Liver (tissue), 9 donors: ENCODE measurements around the gene CPN1. TPM values are rescaled to one million over a fixed set of nuclear protein-coding genes. Genes with fewer than 3 reads are reported as not detected.
"Not testable (repeated sequence)": the region's sequence is repeated elsewhere in the genome, so short reads cannot be mapped to it uniquely, and the experiment has no call there.

Source experiments
- DNase-seq: peaks from one replicate; pipeline ENCODE4 v3.0.0-alpha.2; 2017; ENCODE audit warnings: low spot score
- H3K27ac ChIP-seq, 2 donors: one replicate each; pipeline ENCODE4 v1.7.0; 2013; ENCODE audit warnings: inconsistent platforms in 2 of 2, low read length in 2 of 2, control low read depth in 1 of 2, low read depth in 1 of 2, mild to moderate bottlenecking in 1 of 2
- H3K27me3 ChIP-seq, 4 donors: one replicate each; pipeline versions ENCODE4 v1.6.1 to v1.7.0; 2013; ENCODE audit warnings: low read length in 3 of 4, inconsistent platforms in 1 of 4, mild to moderate bottlenecking in 1 of 4, moderate library complexity in 1 of 4; ENCODE audit not compliant: control insufficient read depth in 4 of 4, insufficient read depth in 4 of 4
- H3K36me3 ChIP-seq, 4 donors: one replicate each; pipeline versions ENCODE4 v1.6.1 to v1.7.0; 2013; ENCODE audit warnings: low read length in 3 of 4, mild to moderate bottlenecking in 3 of 4, low read depth in 1 of 4, moderate library complexity in 1 of 4; ENCODE audit not compliant: control insufficient read depth in 4 of 4, insufficient read depth in 3 of 4
- H3K4me1 ChIP-seq, 4 donors: one replicate each; pipeline versions ENCODE4 v1.6.1 to v1.7.0; 2013; ENCODE audit warnings: low read length in 3 of 4, mild to moderate bottlenecking in 3 of 4, moderate library complexity in 1 of 4; ENCODE audit not compliant: control insufficient read depth in 4 of 4, insufficient read depth in 4 of 4
- H3K4me3 ChIP-seq, 3 donors: one replicate each; pipeline versions ENCODE4 v1.6.1 to v1.7.0; 2013; ENCODE audit warnings: low read length in 3 of 3, control low read depth in 1 of 3, low read depth in 1 of 3, mild to moderate bottlenecking in 1 of 3
- H3K9ac ChIP-seq, 2 donors: one replicate each; pipeline ENCODE4 v1.7.0; 2013; ENCODE audit warnings: low read length in 2 of 2, mild to moderate bottlenecking in 2 of 2, moderate library complexity in 2 of 2, control low read depth in 1 of 2, low read depth in 1 of 2
- H3K9me3 ChIP-seq, 4 donors: one replicate each; pipeline versions ENCODE4 v1.6.1 to v1.7.0; 2013; ENCODE audit warnings: low read length in 3 of 4; ENCODE audit not compliant: control insufficient read depth in 4 of 4
- EGR1 ChIP-seq, 2 donors: IDR thresholded peaks; 2 replicates each; pipeline ENCODE4 v1.6.1; 2016 to 2018; ENCODE audit warnings: antibody characterized with exemption in 2 of 2, low read depth in 2 of 2
- FOXA1 ChIP-seq: IDR thresholded peaks from 2 replicates; pipeline ENCODE4 v1.6.1; 2016; ENCODE audit warnings: antibody characterized with exemption
- FOXA2 ChIP-seq: IDR thresholded peaks from 2 replicates; pipeline ENCODE4 v1.6.1; 2016; ENCODE audit warnings: antibody characterized with exemption
- GABPA ChIP-seq, 2 donors: IDR thresholded peaks in 1 of 2; conservative IDR thresholded peaks in 1 of 2; 2 replicates each; pipeline ENCODE4 v1.6.1; 2016; ENCODE audit warnings: antibody characterized with exemption in 2 of 2, mild to moderate bottlenecking in 1 of 2, moderate library complexity in 1 of 2
- HNF4A ChIP-seq, 2 donors: conservative IDR thresholded peaks; 2 replicates each; pipeline ENCODE4 v1.6.1; 2016; ENCODE audit warnings: antibody characterized with exemption in 2 of 2, mild to moderate bottlenecking in 2 of 2
- HNF4G ChIP-seq: IDR thresholded peaks from 2 replicates; pipeline ENCODE4 v1.6.1; 2016; ENCODE audit warnings: antibody characterized with exemption
- JUND ChIP-seq, 2 donors: IDR thresholded peaks; 2 replicates each; pipeline ENCODE4 v1.6.1; 2016; ENCODE audit warnings: antibody characterized with exemption in 2 of 2
- NR2F2 ChIP-seq: IDR thresholded peaks from 2 replicates; pipeline ENCODE4 v1.6.1; 2016; ENCODE audit warnings: antibody characterized with exemption
- RAD21 ChIP-seq, 2 donors: IDR thresholded peaks; 2 replicates each; pipeline ENCODE4 v1.6.1; 2016; ENCODE audit warnings: antibody characterized with exemption in 2 of 2, mild to moderate bottlenecking in 2 of 2
- RXRA ChIP-seq, 2 donors: IDR thresholded peaks; 2 replicates each; pipeline ENCODE4 v1.6.1; 2017 to 2018; ENCODE audit warnings: antibody characterized with exemption in 2 of 2, mild to moderate bottlenecking in 1 of 2
- SP1 ChIP-seq: IDR thresholded peaks from 2 replicates; pipeline ENCODE4 v1.6.1; 2018; ENCODE audit warnings: antibody characterized with exemption, mild to moderate bottlenecking
- TAF1 ChIP-seq: conservative IDR thresholded peaks from 2 replicates; pipeline ENCODE4 v1.6.1; 2016; ENCODE audit warnings: antibody characterized with exemption, mild to moderate bottlenecking
- YY1 ChIP-seq: IDR thresholded peaks from 2 replicates; pipeline ENCODE4 v1.6.1; 2016; ENCODE audit warnings: antibody characterized with exemption, mild to moderate bottlenecking
- WGBS: extraction: QIAGEN DNeasy Blood & Tissue Kit; methylation state at CpG from one replicate; pipeline ENCODE4 v1.1.7; 2013; 5-methylcytosine and 5-hydroxymethylcytosine counted together
- polyA plus RNA-seq, 2 donors: library from polyadenylated mRNA; stranded (reverse) in 1 of 2; unstranded in 1 of 2; fragments of 200-250 nt in 1 of 2; fragments of >200 nt in 1 of 2; fragmentation: Nextera tagmentation in 1 of 2; extraction: Ambion mirVana in 1 of 2; gene quantifications; one replicate each; pipeline versions ENCODE4 v1.2.1 to v1.2.3, GENCODE V29; 2013 to 2015
- total RNA-seq, 2 donors: library from RNA; depleted of rRNA; stranded (reverse); fragments of >200 nt; gene quantifications; one replicate each; pipeline ENCODE4 v1.2.3, GENCODE V29; 2014
- TF ChIP-seq, protein P1 (sequence below): IDR thresholded peaks from 2 replicates; pipeline ENCODE4 v1.6.1; 2016; ENCODE audit warnings: antibody characterized with exemption
- TF ChIP-seq, protein P2 (sequence below): IDR thresholded peaks from 2 replicates; pipeline ENCODE4 v1.6.1; 2016; ENCODE audit warnings: antibody characterized with exemption, mild to moderate bottlenecking
- TF ChIP-seq, protein P3 (sequence below): IDR thresholded peaks from 2 replicates; pipeline ENCODE4 v1.6.1; 2016; ENCODE audit warnings: antibody characterized with exemption
- TF ChIP-seq, protein P4 (sequence below): fragments of 150-350 bp; IDR thresholded peaks from 2 replicates; pipeline ENCODE4 v1.5.1; 2017; ENCODE audit warnings: improper control_type of control experiment, low read depth, low read length; ENCODE audit not compliant: missing input control
- TF ChIP-seq, protein P5 (sequence below): IDR thresholded peaks from 2 replicates; pipeline ENCODE4 v1.6.1; 2016; ENCODE audit warnings: antibody characterized with exemption
- donor health status: healthy.
- donor health status: healthy.
- donor health status: healthy.
- donor health status: healthy.
- donor health status: healthy.

Gene CPN1
- total and polyA plus RNA-seq, 4 donors: 30.4 to 119 (median 96.8) TPM

DNA sequence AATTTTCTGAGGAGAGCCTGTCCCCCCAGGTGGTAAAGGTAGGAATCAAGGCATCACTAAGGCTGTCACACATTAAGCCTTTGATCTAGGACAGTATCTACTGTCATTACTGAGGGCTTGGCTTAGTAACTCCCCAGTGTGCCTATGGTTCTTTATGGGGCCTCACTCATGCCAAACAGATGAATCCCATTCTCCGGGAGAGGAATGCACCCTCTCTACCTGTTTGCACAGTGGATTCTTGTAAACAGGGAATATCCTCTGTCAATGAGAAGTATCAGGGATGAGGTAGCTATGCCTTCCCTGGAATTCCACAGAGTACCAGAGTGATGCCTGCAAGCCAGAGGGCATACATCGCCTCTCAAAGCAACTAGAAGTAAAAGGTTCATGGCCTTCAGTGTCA lies 3.9 kb upstream of the CPN1 start:
- Histone ChIP-seq H3K27me3 (no peaks in the 10 kb centered on the region), H3K27ac (no peak overlapping the region), H3K9me3 (no peaks in the 10 kb centered on the region), H3K4me3 (no peak overlapping the region), H3K36me3 (no peaks in the 10 kb centered on the region), H3K4me1 (peaks cover 0 to 7% (median 2%) of the 10 kb centered on the region in 4 donors), H3K9ac (no peak overlapping the region)
- WGBS: 61% methylated on average over 2 of the region's 2 CpGs
- no peak for TF ChIP-seq YY1
- TF ChIP-seq TAF1: no peak
- TF ChIP-seq GABPA (IDR thresholded peaks at IDR 0.05 in 1 of 2, conservative IDR thresholded peaks at IDR 0.05 in 1 of 2): no peak
- TF ChIP-seq, protein P1, sequence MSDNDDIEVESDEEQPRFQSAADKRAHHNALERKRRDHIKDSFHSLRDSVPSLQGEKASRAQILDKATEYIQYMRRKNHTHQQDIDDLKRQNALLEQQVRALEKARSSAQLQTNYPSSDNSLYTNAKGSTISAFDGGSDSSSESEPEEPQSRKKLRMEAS: no peak
- TF ChIP-seq HNF4A (conservative IDR thresholded peaks at IDR 0.05): no peak
- TF ChIP-seq, protein P2, sequence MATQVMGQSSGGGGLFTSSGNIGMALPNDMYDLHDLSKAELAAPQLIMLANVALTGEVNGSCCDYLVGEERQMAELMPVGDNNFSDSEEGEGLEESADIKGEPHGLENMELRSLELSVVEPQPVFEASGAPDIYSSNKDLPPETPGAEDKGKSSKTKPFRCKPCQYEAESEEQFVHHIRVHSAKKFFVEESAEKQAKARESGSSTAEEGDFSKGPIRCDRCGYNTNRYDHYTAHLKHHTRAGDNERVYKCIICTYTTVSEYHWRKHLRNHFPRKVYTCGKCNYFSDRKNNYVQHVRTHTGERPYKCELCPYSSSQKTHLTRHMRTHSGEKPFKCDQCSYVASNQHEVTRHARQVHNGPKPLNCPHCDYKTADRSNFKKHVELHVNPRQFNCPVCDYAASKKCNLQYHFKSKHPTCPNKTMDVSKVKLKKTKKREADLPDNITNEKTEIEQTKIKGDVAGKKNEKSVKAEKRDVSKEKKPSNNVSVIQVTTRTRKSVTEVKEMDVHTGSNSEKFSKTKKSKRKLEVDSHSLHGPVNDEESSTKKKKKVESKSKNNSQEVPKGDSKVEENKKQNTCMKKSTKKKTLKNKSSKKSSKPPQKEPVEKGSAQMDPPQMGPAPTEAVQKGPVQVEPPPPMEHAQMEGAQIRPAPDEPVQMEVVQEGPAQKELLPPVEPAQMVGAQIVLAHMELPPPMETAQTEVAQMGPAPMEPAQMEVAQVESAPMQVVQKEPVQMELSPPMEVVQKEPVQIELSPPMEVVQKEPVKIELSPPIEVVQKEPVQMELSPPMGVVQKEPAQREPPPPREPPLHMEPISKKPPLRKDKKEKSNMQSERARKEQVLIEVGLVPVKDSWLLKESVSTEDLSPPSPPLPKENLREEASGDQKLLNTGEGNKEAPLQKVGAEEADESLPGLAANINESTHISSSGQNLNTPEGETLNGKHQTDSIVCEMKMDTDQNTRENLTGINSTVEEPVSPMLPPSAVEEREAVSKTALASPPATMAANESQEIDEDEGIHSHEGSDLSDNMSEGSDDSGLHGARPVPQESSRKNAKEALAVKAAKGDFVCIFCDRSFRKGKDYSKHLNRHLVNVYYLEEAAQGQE: no peak
- no peak for TF ChIP-seq FOXA1
- TF ChIP-seq JUND (IDR thresholded peaks at IDR 0.05): no peak
- no peak for TF ChIP-seq RAD21 (IDR thresholded peaks at IDR 0.05)
- TF ChIP-seq, protein P3, sequence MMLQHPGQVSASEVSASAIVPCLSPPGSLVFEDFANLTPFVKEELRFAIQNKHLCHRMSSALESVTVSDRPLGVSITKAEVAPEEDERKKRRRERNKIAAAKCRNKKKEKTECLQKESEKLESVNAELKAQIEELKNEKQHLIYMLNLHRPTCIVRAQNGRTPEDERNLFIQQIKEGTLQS: no peak
- TF ChIP-seq SP1: no peak
- no peak for TF ChIP-seq HNF4G
- TF ChIP-seq, protein P4, sequence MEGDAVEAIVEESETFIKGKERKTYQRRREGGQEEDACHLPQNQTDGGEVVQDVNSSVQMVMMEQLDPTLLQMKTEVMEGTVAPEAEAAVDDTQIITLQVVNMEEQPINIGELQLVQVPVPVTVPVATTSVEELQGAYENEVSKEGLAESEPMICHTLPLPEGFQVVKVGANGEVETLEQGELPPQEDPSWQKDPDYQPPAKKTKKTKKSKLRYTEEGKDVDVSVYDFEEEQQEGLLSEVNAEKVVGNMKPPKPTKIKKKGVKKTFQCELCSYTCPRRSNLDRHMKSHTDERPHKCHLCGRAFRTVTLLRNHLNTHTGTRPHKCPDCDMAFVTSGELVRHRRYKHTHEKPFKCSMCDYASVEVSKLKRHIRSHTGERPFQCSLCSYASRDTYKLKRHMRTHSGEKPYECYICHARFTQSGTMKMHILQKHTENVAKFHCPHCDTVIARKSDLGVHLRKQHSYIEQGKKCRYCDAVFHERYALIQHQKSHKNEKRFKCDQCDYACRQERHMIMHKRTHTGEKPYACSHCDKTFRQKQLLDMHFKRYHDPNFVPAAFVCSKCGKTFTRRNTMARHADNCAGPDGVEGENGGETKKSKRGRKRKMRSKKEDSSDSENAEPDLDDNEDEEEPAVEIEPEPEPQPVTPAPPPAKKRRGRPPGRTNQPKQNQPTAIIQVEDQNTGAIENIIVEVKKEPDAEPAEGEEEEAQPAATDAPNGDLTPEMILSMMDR: no peak
- no peak for DNase-seq

DNA sequence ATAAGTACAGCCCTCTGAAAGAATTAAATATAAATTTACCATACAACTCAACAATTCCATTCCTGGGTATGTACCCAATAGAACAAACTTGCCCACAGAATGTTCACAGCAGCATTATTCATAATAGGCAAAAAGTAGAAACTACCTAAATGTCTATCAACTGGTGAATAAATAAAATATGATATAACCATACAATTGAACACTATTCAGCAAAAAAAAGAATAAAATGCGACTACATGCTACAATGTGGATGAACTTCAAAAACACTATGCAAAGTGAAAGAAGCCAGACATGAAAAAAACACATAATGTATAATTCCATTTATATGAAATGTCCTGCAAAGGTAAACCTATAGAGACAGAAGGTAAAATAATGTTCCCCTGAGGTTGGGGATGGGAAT lies 2.0 kb upstream of the CPN1 start:
- no peak overlapping the region for H3K27ac ChIP-seq
- no peaks in the 10 kb centered on the region for H3K9me3 ChIP-seq
- WGBS: 94% methylated on average over 1 of the region's 1 CpG
- H3K36me3 ChIP-seq: peaks cover 0 to 4% (median 2%) of the 10 kb centered on the region in 4 donors
- DNase-seq: no peak
- H3K4me3 ChIP-seq: no peak overlapping the region
- H3K4me1 ChIP-seq: peaks cover 4 to 18% (median 5%) of the 10 kb centered on the region in 4 donors
- no peak overlapping the region for H3K9ac ChIP-seq
- TF ChIP-seq FOXA2 (no peak), EGR1 (IDR thresholded peaks at IDR 0.05; ENCODE audit: low read depth in 2 of 2) (no peak), NR2F2 (no peak), HNF4A (conservative IDR thresholded peaks at IDR 0.05) (no peak), FOXA1 (no peak), RAD21 (IDR thresholded peaks at IDR 0.05) (no peak), GABPA (IDR thresholded peaks at IDR 0.05 in 1 of 2, conservative IDR thresholded peaks at IDR 0.05 in 1 of 2) (no peak), TAF1 (no peak), RXRA (IDR thresholded peaks at IDR 0.05) (no peak)
- TF ChIP-seq, protein P4: no peak
- TF ChIP-seq, protein P3: no peak
- TF ChIP-seq, protein P1: no peak
- TF ChIP-seq, protein P5, sequence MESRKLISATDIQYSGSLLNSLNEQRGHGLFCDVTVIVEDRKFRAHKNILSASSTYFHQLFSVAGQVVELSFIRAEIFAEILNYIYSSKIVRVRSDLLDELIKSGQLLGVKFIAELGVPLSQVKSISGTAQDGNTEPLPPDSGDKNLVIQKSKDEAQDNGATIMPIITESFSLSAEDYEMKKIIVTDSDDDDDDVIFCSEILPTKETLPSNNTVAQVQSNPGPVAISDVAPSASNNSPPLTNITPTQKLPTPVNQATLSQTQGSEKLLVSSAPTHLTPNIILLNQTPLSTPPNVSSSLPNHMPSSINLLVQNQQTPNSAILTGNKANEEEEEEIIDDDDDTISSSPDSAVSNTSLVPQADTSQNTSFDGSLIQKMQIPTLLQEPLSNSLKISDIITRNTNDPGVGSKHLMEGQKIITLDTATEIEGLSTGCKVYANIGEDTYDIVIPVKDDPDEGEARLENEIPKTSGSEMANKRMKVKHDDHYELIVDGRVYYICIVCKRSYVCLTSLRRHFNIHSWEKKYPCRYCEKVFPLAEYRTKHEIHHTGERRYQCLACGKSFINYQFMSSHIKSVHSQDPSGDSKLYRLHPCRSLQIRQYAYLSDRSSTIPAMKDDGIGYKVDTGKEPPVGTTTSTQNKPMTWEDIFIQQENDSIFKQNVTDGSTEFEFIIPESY: no peak
- H3K27me3 ChIP-seq: no peaks in the 10 kb centered on the region

DNA sequence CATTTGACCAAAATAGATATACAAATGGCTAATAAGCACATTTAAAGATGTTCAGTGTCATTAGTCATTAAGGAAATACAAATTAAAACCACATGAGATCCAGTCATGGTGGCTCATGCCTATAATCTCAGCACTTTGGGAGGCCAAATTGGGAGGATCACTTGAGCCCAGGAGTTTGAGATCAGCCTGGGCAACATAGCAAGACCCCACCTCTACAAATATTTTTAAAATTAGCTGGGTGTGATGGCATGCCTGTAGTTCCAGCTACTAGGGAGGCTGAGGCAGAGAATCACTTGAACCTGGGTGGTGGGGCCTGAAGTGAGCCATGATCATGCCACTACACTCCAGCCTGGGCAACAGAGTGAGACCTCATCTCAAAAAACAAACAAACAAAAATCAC lies 607 bp upstream of the CPN1 start:
- not testable (repeated sequence) for H3K9me3 ChIP-seq, H3K27me3 ChIP-seq, H3K36me3 ChIP-seq, DNase-seq, H3K27ac ChIP-seq, H3K4me3 ChIP-seq
- Histone ChIP-seq H3K9ac (peak overlapping the region; percentile 48 to 90), H3K4me1 (peaks cover 4 to 19% (median 6%) of the 10 kb centered on the region in 4 donors)
